ENCODE data around the gene CFAP141.
"Not testable (repeated sequence)": the region's sequence is repeated elsewhere in the genome, so short reads cannot be mapped to it uniquely, and the experiment has no call there.

Gene CFAP141

GRCh38 chr1:154206196-154206595 lies at the start of gene CFAP141:
Gene CFAP141 (minus strand): TSS chr1:154206333. CDS start chr1:154206307, 26 bp downstream.
- Histone ChIP-seq H3K9me3 (ENCODE audit: control insufficient read depth, low read length) (no peaks in the 10 kb centered on the region), H3K4me3 (ENCODE audit: low read length) (no peak within 1 kb of the TSS), H3K27me3 (replicated peaks; ENCODE audit: control insufficient read depth, insufficient read depth, low read length) (no peaks in the 10 kb centered on the region), H3K9ac (ENCODE audit: low read length) (no peak within 1 kb of the TSS), H3K36me3 (ENCODE audit: control insufficient read depth, insufficient read depth, low read length, severe bottlenecking) (peaks cover 51% of the 10 kb centered on the region), H3K4me1 (ENCODE audit: control insufficient read depth, insufficient read depth, low read length) (no peaks in the 10 kb centered on the region)
- no peak for DNase-seq (ENCODE audit: low read depth)

DNA sequence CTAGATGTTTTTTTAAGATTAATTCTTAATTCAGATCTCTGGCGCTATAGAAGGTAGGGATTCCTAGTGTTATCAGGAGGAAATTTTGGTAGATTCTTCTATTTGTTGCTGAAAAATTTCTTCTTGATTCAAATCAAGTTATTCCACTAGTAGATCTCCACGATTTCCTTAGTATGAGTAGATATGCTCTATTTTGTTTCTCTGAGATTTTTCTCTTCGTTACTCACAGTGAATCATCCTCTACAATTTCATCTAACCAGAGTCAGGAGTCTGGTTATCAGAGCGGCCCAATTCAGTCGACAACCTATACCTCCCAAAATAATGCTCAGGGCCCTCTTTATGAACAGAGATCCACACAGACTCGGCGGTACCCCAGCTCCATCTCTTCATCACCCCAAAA lies 47.5 kb upstream of the CFAP141 start:
- H3K36me3 ChIP-seq (ENCODE audit: control insufficient read depth, insufficient read depth, low read length, severe bottlenecking), result peaks cover 99% of the 10 kb centered on the region
- no peaks in the 10 kb centered on the region for H3K9me3 ChIP-seq (ENCODE audit: control insufficient read depth, low read length)
- no peak overlapping the region for H3K9ac ChIP-seq (ENCODE audit: low read length)
- H3K27me3 ChIP-seq (replicated peaks; ENCODE audit: control insufficient read depth, insufficient read depth, low read length), result no peaks in the 10 kb centered on the region
- H3K4me1 ChIP-seq (ENCODE audit: control insufficient read depth, insufficient read depth, low read length), result peaks cover 3% of the 10 kb centered on the region
- DNase-seq (ENCODE audit: low read depth), result no peak
- H3K4me3 ChIP-seq (ENCODE audit: low read length), result no peak overlapping the region

GRCh38 chr1:154241703-154242351 lies 35.7 kb upstream of the CFAP141 start:
- no peaks in the 10 kb centered on the region for H3K9me3 ChIP-seq (ENCODE audit: control insufficient read depth, low read length)
- peaks cover 98% of the 10 kb centered on the region for H3K36me3 ChIP-seq (ENCODE audit: control insufficient read depth, insufficient read depth, low read length, severe bottlenecking)
- DNase-seq (ENCODE audit: low read depth), result peak; percentile 8
- no peak overlapping the region for H3K9ac ChIP-seq (ENCODE audit: low read length)
- H3K4me1 ChIP-seq (ENCODE audit: control insufficient read depth, insufficient read depth, low read length), result peaks cover 10% of the 10 kb centered on the region
- H3K4me3 ChIP-seq (ENCODE audit: low read length), result no peak overlapping the region
- no peaks in the 10 kb centered on the region for H3K27me3 ChIP-seq (replicated peaks; ENCODE audit: control insufficient read depth, insufficient read depth, low read length)

- Histone ChIP-seq H3K27me3 (replicated peaks; ENCODE audit: control insufficient read depth, insufficient read depth, low read length) (no peaks in the 10 kb centered on the region), H3K36me3 (ENCODE audit: control insufficient read depth, insufficient read depth, low read length, severe bottlenecking) (peaks cover 98% of the 10 kb centered on the region), H3K4me3 (ENCODE audit: low read length) (no peak overlapping the region), H3K9ac (ENCODE audit: low read length) (no peak overlapping the region), H3K4me1 (ENCODE audit: control insufficient read depth, insufficient read depth, low read length) (peaks cover 13% of the 10 kb centered on the region), H3K9me3 (ENCODE audit: control insufficient read depth, low read length) (no peaks in the 10 kb centered on the region)
- no peak for DNase-seq (ENCODE audit: low read depth)
These were observed 34.2 kb upstream of the CFAP141 start for GRCh38 chr1:154240294-154240833.

GRCh38 chr1:154239491-154239890 lies 33.4 kb upstream of the CFAP141 start:
- H3K9ac ChIP-seq (ENCODE audit: low read length), result no peak overlapping the region
- H3K36me3 ChIP-seq (ENCODE audit: control insufficient read depth, insufficient read depth, low read length, severe bottlenecking), result peaks cover 98% of the 10 kb centered on the region
- no peak for DNase-seq (ENCODE audit: low read depth)
- H3K9me3 ChIP-seq (ENCODE audit: control insufficient read depth, low read length), result no peaks in the 10 kb centered on the region
- no peaks in the 10 kb centered on the region for H3K27me3 ChIP-seq (replicated peaks; ENCODE audit: control insufficient read depth, insufficient read depth, low read length)
- no peak overlapping the region for H3K4me3 ChIP-seq (ENCODE audit: low read length)
- H3K4me1 ChIP-seq (ENCODE audit: control insufficient read depth, insufficient read depth, low read length), result peaks cover 13% of the 10 kb centered on the region

DNA sequence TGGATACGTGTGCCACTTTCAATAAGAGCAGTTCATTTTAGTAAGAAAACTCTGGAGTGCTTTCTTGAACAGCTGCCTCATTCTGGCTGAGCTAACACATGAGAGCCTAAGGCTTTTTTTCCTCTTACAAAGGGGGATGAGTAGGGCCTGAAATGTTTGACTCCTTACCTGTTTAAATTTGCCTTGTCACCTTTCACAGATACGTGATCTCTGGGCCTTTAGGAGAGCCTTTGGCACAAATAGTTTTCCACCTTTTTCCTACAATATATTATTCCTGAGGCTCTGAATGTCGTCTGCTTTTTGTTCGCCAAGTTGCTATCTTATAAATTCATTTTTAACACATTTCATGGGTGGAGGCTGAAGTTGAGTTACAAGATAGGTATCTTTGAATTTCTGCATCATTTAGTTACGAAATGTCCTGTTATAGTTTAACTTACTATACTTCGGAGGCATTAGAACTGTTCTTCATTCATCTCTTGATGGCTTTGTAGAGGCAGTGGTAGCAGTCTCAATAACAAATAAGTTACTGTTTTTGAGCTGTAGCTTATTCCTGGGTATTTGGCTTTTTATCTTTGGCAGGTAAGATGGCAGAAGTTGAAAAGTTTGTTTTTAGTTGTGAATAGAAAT lies 31.9 kb upstream of the CFAP141 start:
- H3K9ac ChIP-seq (ENCODE audit: low read length), result no peak overlapping the region
- DNase-seq (ENCODE audit: low read depth), result no peak
- H3K36me3 ChIP-seq (ENCODE audit: control insufficient read depth, insufficient read depth, low read length, severe bottlenecking), result peaks cover 94% of the 10 kb centered on the region
- H3K27me3 ChIP-seq (replicated peaks; ENCODE audit: control insufficient read depth, insufficient read depth, low read length), result no peaks in the 10 kb centered on the region
- H3K9me3 ChIP-seq (ENCODE audit: control insufficient read depth, low read length), result no peaks in the 10 kb centered on the region
- no peak overlapping the region for H3K4me3 ChIP-seq (ENCODE audit: low read length)
- H3K4me1 ChIP-seq (ENCODE audit: control insufficient read depth, insufficient read depth, low read length), result peaks cover 13% of the 10 kb centered on the region

DNA sequence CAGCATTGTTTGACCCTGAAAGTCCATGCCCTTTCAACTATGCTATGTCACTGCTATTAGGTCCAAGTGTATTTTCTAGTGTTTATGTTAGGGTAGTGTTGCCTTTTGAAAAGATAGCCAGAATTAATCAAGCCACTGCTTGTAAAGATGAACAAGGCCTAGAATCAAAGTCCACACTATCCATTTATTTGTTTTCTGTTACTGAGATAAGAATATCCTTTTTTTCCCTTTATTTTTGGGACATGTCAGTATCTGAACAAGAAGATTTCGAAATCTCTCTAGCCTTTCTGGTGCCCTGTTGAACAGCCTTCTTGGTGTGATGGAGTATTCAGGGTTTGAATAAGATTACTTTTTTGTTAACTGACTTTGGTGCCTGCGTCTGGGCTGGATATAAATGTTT lies 31.3 kb upstream of the CFAP141 start:
- H3K36me3 ChIP-seq (ENCODE audit: control insufficient read depth, insufficient read depth, low read length, severe bottlenecking), result peaks cover 94% of the 10 kb centered on the region
- peak overlapping the region; percentile 11 for H3K9ac ChIP-seq (ENCODE audit: low read length)

GRCh38 chr1:154236855-154237254 lies 30.7 kb upstream of the CFAP141 start:
- H3K4me1 ChIP-seq (ENCODE audit: control insufficient read depth, insufficient read depth, low read length), result peaks cover 13% of the 10 kb centered on the region
- H3K36me3 ChIP-seq (ENCODE audit: control insufficient read depth, insufficient read depth, low read length, severe bottlenecking), result peaks cover 94% of the 10 kb centered on the region
- DNase-seq (ENCODE audit: low read depth), result no peak
- H3K27me3 ChIP-seq (replicated peaks; ENCODE audit: control insufficient read depth, insufficient read depth, low read length), result no peaks in the 10 kb centered on the region
- no peak overlapping the region for H3K4me3 ChIP-seq (ENCODE audit: low read length)
- peak overlapping the region; percentile 11 for H3K9ac ChIP-seq (ENCODE audit: low read length)
- H3K9me3 ChIP-seq (ENCODE audit: control insufficient read depth, low read length), result no peaks in the 10 kb centered on the region

More for the DNA sequence above, 31.3 kb upstream of the CFAP141 start:
- H3K4me3 ChIP-seq (ENCODE audit: low read length), result no peak overlapping the region
- no peaks in the 10 kb centered on the region for H3K27me3 ChIP-seq (replicated peaks; ENCODE audit: control insufficient read depth, insufficient read depth, low read length)
- peaks cover 13% of the 10 kb centered on the region for H3K4me1 ChIP-seq (ENCODE audit: control insufficient read depth, insufficient read depth, low read length)
- DNase-seq (ENCODE audit: low read depth), result no peak
- no peaks in the 10 kb centered on the region for H3K9me3 ChIP-seq (ENCODE audit: control insufficient read depth, low read length)

- not testable (repeated sequence) for H3K9ac ChIP-seq (ENCODE audit: low read length); DNase-seq (ENCODE audit: low read depth); H3K4me3 ChIP-seq (ENCODE audit: low read length); H3K27me3 ChIP-seq (replicated peaks; ENCODE audit: control insufficient read depth, insufficient read depth, low read length); H3K9me3 ChIP-seq (ENCODE audit: control insufficient read depth, low read length)
- Histone ChIP-seq H3K4me1 (ENCODE audit: control insufficient read depth, insufficient read depth, low read length) (peaks cover 13% of the 10 kb centered on the region), H3K36me3 (ENCODE audit: control insufficient read depth, insufficient read depth, low read length, severe bottlenecking) (peaks cover 96% of the 10 kb centered on the region)
These were observed 27.0 kb upstream of the CFAP141 start for GRCh38 chr1:154233127-154233526.

DNA sequence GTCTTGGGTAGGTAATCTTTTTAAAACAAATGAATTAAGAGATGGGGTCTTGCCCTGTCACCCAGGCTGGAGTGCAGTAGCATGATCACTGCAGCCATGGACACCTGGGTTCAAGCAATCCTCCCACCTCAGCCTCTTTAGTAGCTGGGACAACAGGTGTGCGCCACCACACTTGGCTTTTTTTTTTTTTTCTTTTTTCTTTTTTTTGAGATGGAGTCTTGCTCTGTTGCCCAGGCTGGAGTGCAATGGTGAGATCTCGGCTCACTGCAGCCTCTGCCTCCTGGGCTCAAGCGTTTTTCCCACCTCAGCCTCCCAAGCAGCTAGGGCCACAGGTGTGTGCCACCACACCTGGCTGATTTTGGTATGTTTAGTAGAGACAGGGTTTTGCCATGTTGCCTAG lies 25.0 kb upstream of the CFAP141 start:
- not testable (repeated sequence) for H3K9ac ChIP-seq (ENCODE audit: low read length); H3K27me3 ChIP-seq (replicated peaks; ENCODE audit: control insufficient read depth, insufficient read depth, low read length); H3K4me1 ChIP-seq (ENCODE audit: control insufficient read depth, insufficient read depth, low read length); H3K9me3 ChIP-seq (ENCODE audit: control insufficient read depth, low read length); DNase-seq (ENCODE audit: low read depth); H3K4me3 ChIP-seq (ENCODE audit: low read length)
- peaks cover 96% of the 10 kb centered on the region for H3K36me3 ChIP-seq (ENCODE audit: control insufficient read depth, insufficient read depth, low read length, severe bottlenecking)

- Histone ChIP-seq H3K9me3 (ENCODE audit: control insufficient read depth, low read length) (no peaks in the 10 kb centered on the region), H3K4me1 (ENCODE audit: control insufficient read depth, insufficient read depth, low read length) (peaks cover 31% of the 10 kb centered on the region), H3K27me3 (replicated peaks; ENCODE audit: control insufficient read depth, insufficient read depth, low read length) (no peaks in the 10 kb centered on the region), H3K4me3 (ENCODE audit: low read length) (no peak overlapping the region), H3K36me3 (ENCODE audit: control insufficient read depth, insufficient read depth, low read length, severe bottlenecking) (peaks cover 53% of the 10 kb centered on the region), H3K9ac (ENCODE audit: low read length) (no peak overlapping the region)
- no peak for DNase-seq (ENCODE audit: low read depth)
These were observed 19.2 kb upstream of the CFAP141 start for GRCh38 chr1:154225370-154225769.

All from adipocyte (in vitro differentiated cells).